GM23338 (cell line): ENCODE measurements around the gene JARID2.
A peak's percentile ranks its signal among the peaks of the same experiment; 100 is the strongest.

Experiments
- EZH2 ChIP-seq: fragments of 200-600 bp; sonication (generic); IDR thresholded peaks from one replicate; pipeline ENCODE4 v1.8.0; 2017; ENCODE audit warnings: antibody characterized with exemption, mild to moderate bottlenecking, low read depth; ENCODE audit not compliant: unreplicated experiment
- JUNB ChIP-seq: IDR thresholded peaks from one replicate; pipeline ENCODE4 v1.6.1; 2016; ENCODE audit warnings: antibody characterized with exemption; ENCODE audit not compliant: unreplicated experiment
- POLR2AphosphoS5 ChIP-seq: IDR thresholded peaks from 2 replicates; pipeline ENCODE4 v1.6.1; 2016; ENCODE audit warnings: antibody characterized with exemption, low read depth
- TF ChIP-seq, protein P1 (sequence below), 2 experiments: fragments of 200-600 bp in 1 of 2; sonication (generic) in 1 of 2; conservative IDR thresholded peaks; 2 replicates each; pipeline versions ENCODE4 v1.5.1 to v1.6.1; 2016 to 2017; ENCODE audit warnings: antibody characterized with exemption in 2 of 2, low read depth in 2 of 2, mild to moderate bottlenecking in 2 of 2, moderate library complexity in 1 of 2

DNA sequence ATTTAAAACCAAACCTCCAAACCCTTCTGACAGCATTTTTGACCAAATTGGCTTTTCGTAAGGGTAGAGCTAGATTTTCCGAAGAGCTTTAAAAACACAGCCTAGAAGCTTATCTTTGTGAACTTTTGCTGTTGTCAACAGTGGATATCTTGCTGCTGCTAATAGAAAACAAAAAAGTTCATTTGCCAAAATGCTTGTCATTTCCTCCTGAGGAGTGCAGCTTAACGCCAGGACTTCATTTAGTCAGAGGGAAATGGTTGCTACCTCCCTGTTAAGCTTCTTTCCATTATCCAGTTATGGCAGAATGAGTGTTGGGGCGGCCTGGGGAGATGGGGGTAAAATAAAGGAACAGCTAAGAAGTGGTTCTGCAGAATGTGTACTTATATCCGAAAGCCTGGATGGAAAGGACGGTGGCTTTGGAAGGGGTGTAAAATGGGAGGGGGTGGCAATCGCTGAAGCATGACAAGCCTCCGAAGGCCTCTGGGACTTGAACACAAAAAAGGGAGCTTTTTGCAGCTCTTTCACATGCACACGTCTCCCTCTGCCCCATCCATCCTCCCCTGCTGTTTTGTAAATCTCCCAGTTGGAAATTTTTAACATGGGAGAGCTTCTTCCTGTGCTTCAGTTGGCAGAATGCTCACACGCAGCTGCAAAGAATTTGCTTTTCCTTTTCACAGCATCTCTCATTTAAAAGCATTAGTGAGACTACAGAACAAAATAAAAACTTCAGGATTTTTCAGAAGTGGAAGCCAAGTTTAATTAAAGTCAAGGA is 22.5 kb downstream of the JARID2 start:
- TF ChIP-seq, protein P1, sequence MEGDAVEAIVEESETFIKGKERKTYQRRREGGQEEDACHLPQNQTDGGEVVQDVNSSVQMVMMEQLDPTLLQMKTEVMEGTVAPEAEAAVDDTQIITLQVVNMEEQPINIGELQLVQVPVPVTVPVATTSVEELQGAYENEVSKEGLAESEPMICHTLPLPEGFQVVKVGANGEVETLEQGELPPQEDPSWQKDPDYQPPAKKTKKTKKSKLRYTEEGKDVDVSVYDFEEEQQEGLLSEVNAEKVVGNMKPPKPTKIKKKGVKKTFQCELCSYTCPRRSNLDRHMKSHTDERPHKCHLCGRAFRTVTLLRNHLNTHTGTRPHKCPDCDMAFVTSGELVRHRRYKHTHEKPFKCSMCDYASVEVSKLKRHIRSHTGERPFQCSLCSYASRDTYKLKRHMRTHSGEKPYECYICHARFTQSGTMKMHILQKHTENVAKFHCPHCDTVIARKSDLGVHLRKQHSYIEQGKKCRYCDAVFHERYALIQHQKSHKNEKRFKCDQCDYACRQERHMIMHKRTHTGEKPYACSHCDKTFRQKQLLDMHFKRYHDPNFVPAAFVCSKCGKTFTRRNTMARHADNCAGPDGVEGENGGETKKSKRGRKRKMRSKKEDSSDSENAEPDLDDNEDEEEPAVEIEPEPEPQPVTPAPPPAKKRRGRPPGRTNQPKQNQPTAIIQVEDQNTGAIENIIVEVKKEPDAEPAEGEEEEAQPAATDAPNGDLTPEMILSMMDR (conservative IDR thresholded peaks at IDR 0.05; ENCODE audit: low read depth in 2 of 2) = no peak
- TF ChIP-seq EZH2 = no peak
- TF ChIP-seq JUNB = no peak
- peak; percentile 29; the same call in 1 of the 2 replicates for TF ChIP-seq POLR2AphosphoS5
